Measurements from ENCODE around the gene SLC25A18. TPM values are rescaled to one million over a fixed set of nuclear protein-coding genes. Genes with fewer than 3 reads are reported as not detected.

SLC25A18 gene
- total and polyA plus RNA-seq, 2 of the 8 experiments (the other 6 are each of a cell fraction or from before 2014, with no cell fraction given), result 2.8 to 2.9 TPM

DNA sequence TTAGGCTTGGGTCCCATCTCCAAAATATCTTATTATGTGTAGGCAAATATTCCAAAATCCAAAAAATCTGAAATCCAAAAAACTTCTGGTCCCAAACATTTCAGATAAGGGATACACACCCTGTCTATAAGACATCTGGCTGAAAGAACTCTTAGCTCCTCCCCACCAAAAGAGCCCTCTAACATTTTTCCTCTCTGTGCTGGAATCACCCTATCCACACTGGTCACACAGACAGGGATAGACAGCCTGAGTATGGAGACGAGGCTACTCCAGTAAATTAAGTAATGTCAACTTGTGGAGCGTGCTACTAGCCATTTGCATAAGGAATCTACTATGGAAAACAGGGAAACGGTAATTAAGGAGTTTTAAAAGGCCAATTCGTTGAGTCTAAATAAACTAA lies 40.4 kb downstream of the SLC25A18 start (continued):
- TF ChIP-seq SIN3A (conservative IDR thresholded peaks at IDR 0.05 in 1 of 2, IDR thresholded peaks at IDR 0.05 in 1 of 2; ENCODE audit: low read depth in 1 of 2, low read length in 2 of 2) (no peak), EGR1 (IDR thresholded peaks at IDR 0.05; ENCODE audit: borderline replicate concordance, low read depth, low read length) (no peak)
- TF ChIP-seq, protein P1, sequence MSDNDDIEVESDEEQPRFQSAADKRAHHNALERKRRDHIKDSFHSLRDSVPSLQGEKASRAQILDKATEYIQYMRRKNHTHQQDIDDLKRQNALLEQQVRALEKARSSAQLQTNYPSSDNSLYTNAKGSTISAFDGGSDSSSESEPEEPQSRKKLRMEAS (IDR thresholded peaks at IDR 0.05), result no peak
